NCI-H1436 (cell line): Measurements from ENCODE around the gene SEPTIN2.
"Not testable (repeated sequence)": the region's sequence is repeated elsewhere in the genome, so short reads cannot be mapped to it uniquely, and the experiment has no call there.

Experiments used
- DNase-seq: peaks from one replicate; lab custom pipeline; 2025; lab: John Stamatoyannopoulos, UW

SEPTIN2 gene

DNA sequence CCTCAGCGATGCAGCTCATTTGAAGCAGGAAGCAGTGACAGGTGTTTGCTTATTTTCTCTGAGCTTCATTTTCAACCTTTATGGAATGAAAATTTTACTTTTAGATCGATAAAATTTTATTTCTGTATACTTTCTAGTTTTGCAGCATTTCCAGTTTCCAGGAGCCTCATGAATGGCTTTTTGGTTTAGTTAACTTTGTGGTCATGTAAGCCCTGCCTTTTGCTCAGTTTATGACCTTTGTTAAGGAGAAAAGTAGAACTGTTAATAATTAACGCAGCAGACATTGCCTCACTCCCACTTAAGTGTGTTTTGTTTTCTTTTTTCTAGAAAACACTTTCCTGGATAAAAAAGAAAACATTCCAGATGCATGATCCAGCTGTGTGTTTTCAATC is 35.9 kb downstream of the SEPTIN2 start:
- DNase-seq, result no peak

DNA sequence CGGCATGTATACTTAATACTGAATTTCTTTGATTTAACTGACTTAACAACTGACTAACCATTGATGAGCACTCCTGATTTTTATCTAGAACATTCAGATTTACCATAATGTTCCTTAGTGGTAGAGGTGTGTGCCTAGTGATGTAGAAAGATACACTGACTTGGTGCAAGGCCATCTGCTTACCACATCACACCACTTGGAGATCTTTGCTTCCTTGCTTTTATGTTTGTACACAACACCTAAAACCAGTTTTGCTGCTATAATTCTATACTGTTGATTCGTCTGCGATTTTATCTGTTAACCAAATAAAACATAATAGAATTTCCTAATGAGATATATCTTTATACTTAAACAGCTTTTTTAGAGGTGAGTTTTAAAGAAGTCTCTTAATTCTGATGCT is 36.5 kb downstream of the SEPTIN2 start:
- DNase-seq, result no peak

DNA sequence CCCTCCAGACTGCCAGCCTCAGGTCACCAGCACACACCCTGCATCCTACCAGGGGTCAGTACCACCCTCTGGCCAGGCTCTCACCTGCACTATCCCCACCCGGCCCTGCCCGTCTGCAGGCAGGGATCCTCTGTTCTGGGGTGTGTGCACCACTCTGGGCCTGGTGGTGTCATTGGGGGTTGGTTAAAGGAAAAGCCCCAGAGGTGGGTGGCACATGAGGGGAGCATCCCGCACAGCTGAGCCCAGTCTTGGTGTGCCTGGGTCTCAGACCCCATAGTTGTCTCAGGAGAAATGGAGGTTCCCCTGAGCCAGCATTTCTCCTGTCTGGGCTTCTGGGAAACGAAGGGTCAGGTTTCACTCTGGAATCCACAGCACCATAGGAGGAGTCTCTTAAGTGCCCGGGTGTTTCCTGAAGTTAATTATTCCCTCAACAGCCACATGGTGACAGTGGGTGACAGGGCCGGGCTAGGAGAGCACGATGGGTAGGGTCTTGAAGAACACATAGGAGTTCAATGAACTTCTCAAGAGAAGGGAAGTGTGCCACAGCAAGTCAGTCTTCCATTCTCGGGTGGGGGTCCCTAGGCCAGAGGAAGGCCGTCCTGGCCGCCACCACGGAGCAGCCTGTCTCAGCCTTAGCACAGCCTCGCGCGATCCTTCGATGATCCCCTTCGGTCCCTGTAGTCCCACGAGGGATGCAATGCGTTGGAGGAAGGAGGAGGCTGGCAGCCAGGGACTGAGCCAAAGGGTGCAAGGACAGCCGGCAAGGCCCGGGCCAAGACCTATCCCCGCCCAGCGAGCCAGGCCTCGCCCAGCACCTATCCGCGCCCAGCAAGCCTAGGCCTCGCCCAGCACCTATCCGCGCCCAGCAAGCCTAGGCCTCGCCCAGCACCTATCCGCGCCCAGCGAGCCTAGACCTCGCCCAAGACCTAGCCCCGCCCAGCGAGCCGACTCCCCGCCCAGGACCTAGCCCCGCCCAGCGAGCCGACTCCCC is 39.2 kb downstream of the SEPTIN2 start:
- DNase-seq, result peak; percentile 75

DNA sequence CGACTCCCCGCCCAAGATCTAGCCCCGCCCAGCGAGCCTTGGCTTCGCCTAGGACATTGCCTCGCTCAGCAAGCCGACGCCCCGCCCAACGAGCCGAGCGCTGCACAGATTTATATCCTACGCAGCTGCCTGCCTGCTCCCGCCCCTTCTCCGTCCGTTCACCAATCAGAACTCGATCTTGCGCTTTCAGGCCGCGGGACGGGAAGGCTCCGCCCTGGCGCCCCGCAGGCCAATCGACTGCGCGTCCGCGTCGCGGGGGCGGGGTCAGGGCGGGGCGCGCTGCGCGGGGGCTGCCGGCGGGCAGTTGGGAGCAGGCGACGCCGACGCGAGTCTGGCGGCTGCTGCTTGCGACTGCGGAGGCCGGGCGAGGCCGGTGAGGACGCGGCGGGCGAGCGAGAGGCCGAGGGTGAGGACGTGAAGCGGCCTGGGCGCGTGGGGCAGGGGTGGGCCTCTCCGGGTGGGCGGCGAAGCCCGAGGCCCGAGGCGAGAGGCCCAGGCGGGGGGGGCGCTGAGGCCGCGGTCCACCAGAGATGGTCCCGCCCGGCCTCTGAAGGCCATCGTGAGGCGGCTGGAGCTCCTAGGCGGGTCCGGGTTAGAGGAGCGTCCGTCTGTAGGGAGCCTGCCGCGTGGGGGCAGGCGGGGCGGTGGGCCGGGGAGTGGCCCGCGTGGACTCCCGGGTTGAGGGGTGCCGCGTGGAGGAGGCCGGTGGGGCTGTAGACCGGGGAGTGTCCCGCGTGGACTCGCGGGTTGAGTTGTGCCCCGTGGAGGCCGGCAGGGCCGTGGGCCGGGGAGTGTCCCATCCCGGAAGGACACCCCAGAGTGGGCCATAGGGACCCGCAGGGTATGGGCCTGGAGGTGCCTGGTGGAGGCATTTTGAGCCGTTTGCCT is 40.5 kb downstream of the SEPTIN2 start, which contains the start of gene FARP2:
FARP2 (plus strand) TSS at position 303 of the 888 bp plus-strand sequence. CDS start 16,823 bp downstream, outside the sequence.
- DNase-seq, result peak; percentile 99

DNA sequence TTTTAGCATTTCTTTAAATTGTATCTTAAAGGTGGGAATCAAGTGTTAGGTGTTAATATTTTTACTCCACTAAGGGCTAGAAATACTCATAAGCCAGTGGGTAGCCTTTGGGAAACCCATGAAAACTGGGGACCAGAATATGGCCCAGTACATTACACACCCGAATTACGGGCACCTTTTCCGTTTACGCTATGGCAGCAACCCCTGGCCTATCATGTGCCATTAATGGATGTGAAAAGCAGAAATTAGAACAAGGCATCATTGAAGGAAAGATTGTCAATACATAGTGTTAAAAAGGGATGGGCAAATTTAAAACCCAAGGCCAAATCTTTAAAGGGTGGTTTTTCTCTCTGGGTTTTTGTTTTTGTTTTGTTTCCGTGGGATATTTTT is 41.1 kb downstream of the SEPTIN2 start:
- DNase-seq, result no peak

DNA sequence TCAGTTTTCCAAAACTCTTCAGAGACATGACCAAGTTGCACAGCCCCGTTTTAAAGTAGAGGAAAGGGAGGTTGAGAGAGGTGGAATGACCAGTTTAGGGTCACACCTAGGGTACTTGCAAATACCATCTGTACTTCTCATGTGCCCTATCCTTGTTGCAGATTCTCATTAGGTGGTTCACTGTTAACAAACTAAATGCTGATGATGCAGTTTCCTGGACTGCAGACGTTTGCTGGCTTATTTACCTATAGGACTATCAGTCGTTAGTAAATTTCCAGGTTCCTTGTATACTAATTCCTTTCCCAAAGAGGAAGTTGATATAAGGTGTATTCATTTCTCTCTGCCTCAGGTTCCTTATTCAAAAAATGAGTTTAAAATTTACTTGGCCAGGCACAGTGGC is 41.8 kb downstream of the SEPTIN2 start:
- DNase-seq, result no peak

DNA sequence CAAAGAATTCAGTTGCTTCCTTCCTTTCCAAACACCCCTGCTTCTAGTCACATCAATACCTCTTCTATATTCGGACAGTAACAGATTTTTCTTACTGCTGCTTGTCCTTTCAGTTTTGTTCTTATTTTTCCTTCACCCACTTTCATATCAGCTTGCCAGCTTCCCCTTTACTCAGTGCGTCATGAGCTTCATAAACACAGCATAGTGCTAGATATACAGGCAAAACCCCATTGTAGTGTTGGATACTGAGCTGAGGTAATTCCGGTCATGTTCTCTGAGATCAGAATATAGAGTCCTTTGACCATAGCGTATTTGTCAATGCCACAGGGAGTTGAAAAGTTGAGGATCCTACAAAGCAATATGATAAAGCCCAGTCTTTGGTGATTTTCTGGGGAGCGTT is 42.7 kb downstream of the SEPTIN2 start:
- DNase-seq, result no peak

DNA sequence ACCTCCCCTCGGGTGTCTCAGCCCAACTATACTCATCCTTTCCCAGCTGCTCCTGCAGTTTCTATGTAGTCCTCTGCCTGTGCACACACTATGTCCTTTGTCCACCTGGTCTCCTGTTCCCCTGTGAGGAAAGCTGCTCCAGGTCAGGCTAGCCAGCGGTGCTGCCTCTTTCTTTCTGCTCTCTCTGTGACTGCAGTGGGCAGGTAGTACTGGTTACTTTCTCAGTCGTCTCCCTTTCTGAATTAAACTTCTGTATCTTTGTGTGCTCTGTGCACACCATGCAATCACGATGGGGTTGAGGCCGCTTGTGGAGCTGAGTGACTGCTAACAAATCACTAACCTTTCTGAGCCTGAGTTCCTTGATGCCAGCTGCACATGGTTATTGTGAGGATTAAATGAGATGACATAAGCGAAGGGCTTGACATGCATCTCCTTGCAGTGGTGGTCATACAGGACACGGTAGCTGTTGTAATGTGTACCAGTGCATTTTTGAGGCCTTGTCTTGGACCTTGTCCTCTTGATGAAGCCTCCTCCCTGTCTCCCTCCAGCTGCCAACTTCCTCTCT is 43.8 kb downstream of the SEPTIN2 start:
- no peak for DNase-seq

DNA sequence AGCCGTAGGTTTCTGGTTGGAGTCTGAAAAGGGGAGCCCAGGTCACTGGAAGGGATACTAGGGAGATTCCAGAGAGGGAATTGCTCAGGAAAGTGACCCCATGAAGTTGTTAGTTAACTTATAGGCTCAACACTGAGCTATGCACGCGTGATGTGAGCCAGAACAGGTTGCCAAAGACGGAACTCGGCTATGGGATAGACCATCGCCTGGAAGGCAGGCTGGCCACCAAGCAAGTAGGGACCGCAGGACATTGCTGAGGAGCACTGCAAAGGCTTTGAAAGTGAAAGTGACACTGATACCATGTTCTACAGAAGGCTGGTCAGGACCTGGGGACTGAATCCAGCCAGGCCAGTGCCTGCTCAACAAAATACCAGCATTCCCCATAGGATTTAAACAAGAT is 47.7 kb downstream of the SEPTIN2 start:
- no peak for DNase-seq

DNA sequence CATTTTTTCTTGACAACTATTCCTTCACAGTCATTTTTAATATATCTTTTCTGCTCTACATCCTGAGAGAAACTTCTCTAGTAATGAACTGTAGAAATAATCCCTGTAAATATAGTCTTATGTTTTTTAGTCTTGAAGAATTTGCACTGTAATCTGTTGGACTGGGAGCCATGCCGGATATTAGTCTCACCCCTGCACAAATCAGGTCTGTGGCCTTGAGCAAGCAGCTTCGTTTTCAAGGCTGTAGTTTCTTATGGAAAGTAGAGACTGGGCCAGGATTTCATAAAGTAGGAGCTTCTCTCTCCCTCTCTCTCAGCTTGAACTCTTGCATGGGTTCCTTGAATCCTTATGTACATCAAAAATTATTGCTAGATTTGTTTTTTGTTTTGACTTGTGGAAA is 49.1 kb downstream of the SEPTIN2 start:
- DNase-seq, result no peak

DNA sequence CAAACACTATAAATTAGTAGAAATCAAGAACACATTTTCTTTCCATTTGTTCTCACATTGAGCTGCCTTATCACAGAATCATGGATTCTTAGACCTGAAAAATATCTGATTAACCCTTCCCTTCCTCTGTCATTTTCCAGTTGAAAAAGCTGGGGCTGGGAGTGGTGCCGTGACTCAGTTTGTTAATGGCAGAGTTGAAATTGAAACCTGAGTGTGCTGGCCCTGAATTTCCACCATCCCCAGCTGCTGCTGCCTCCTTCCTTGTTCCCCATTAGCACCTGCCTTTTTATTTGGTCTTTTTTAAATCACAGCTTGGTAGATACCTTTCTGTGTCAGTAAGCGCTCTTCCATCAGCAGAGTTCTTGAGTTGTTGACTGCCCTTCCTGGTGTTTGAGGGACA is 51.0 kb downstream of the SEPTIN2 start:
- DNase-seq, result no peak

DNA sequence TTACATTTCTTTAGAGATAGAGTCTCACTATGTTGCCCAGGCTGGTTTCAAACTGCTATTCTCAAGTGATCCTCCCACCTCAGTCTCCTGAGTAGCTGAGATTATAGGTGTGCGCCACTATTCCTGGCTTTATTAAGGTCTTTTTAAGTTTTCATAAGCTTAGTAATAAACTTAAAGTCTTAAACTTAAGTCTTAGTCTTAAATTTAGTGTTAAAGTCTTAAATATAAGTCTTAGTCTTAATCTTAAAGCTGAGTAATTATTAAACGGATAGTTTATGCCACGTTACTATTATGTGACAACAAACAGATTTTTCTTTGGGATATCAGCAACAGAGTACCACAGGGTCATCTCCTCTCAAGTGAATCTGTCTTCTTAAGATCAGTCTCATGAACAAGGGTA is 52.9 kb downstream of the SEPTIN2 start:
- DNase-seq, result no peak

DNA sequence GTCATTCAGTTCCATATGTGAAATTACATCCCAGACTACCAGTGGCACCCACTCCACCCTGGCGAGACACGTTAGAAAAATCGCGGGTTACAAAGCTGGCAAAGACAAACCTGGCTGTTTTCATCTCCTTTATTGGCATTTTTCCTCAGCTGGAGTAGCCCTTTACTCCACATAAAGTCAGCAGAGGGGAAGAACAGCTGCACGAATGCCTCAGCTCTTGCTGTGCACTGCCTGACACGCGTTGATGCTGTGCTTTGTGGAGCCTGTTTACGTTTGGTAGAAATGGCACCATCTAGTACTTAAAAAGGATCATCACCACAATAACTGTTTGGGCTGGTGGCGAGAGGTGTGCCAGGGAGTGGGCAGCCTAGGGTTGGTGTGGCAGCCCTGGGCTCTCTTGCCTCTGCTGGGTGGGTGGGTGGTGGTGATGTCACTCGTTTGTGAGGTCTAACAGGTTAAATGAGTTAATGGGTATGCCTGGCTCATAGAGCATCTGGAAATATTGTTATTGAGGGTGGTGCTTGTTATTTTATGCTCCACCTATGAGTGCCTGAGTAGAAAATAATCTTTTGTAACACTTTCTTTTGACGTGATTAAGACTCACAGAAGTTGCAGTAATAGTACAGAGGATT is 56.8 kb downstream of the SEPTIN2 start:
- DNase-seq, result no peak

DNA sequence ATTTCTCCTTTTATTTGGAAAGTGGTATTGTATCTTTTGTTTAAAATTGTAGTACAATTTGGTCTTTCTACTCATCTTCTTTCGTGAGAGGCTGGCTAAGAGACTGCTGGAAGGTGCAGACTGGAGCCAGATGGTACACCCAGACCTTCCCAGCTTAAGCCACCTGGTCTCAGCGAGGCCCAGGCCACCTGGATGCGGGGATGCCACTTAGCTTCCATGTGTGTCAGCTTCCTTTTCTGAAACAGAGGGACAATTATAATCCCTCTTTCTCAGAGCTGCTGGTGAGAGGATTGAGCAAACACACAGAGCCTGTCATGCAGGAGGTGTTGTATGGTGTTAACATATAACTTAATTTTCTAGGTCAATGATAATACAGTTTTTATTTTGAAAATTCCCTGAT is 57.7 kb downstream of the SEPTIN2 start:
- no peak for DNase-seq

DNA sequence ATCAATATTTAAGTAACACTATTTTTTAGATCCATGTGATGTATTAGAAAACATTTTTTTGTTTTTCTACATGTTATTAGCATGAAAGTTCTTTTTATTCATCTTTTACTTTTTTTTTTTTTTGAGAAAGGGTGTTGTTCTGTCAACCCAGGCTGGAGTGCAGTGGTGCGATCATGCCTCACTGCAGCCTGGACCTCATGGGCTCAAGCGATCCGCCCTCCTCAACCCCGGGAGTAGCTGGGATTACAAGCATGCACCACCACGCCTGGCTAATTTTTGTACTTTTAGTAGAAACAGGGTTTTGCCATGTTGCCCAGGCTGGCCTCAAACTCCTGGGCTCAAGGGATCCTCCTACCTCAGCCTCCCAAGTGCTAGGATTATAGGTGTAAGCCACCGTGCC is 58.2 kb downstream of the SEPTIN2 start:
- not testable (repeated sequence) for DNase-seq

DNA sequence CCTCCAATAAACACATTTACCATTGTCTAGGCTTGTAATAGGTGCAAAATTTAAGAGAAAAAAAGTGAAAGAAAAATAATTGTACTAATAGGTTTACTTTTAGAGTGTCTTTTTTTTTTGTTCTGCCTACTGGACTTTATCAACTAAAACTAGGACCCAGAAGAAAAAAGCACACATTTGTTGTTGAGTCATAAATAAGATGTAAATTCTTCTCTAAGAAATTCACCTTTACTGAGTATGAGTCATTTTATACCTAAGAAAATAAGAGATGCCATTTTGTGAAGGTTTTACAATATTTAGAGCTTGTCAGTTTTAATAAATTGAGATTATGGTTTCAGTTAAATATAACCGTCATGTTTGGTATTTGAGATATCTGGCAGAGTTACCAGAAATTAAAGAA is 59.6 kb downstream of the SEPTIN2 start:
- no peak for DNase-seq

DNA sequence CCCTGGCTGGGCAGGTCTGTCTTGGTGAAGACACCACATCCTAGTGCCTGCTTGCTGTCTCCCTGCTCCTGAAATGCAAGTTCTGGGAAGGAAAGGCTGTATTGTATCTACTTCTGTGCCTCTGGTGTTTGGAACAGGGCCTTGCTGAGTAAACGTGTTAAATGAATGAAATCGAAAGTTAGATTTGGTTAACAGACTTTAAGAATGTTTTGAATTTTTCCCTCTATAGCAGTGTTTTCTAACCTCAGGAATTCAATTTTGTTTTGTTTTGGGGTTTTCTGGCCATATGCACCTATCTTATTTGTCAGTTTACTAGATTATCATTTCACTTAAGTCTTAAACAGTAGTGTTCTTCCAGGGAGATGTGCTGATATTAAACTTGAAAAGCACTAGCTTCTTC is 61.1 kb downstream of the SEPTIN2 start:
- no peak for DNase-seq

DNA sequence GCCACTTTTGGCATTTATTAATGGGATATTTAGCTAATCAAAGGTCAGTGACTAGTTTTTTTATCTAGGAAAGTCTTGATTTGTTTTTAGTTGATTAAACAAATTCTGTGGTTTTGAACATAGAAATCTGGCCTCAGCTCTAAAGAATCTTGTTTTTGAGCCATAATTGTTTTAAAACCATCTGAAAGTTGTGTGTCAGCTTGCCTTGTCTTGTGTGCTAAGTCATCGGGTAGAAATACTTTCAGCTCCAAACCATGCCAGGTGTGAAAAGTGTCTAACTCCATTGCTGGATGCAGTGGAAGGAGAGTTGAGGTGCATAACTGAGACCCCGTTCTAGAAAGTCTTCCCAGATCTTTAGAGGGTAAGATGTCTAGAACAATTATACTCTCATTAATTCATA is 63.1 kb downstream of the SEPTIN2 start:
- DNase-seq, result no peak

DNA sequence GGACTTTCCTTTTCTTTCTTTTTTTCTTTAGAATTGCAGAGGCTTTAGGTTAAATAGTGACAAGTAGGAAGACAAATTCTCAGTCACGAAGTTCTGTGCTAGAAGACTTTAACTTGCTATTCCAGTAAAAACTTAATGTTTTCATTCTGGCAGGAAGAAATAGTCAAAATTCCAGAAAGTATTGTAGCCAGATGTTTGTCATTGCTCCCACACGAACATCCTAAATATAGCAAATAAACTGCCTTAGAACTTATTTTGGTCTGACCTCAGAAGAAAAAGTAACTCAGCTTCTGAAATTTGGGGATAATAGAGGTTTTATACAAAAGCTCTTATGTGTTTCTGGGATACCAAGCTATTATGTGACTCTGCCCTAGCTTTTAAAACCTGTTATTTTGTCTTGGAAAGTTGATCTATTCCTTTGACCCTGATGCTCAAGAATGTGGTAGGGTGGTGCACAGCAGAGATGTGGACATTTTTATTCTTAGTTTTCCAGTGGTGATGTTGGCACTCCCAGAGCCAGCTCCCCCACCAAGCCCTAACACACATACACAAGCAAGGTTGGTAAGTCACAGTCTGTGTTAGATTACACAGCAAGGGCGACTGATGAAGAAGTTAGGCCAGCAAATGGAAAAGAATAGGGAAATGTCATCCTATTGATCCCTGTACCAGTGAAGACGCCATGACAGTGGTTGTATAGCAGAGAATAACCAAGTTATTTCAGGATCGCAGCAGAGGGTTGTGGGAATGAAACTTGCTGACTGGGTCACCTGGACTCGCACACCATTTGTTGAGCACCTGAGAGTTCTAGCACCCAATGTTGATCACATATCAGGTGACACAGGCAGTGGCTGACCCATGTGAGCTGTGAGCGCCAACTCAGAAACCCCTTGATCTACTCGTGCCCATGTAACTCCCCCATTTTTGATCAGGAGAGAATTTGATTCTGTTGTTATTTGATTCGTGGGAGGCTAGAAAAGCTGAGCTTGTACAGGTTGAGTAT is 64.1 kb downstream of the SEPTIN2 start:
- DNase-seq, result no peak

DNA sequence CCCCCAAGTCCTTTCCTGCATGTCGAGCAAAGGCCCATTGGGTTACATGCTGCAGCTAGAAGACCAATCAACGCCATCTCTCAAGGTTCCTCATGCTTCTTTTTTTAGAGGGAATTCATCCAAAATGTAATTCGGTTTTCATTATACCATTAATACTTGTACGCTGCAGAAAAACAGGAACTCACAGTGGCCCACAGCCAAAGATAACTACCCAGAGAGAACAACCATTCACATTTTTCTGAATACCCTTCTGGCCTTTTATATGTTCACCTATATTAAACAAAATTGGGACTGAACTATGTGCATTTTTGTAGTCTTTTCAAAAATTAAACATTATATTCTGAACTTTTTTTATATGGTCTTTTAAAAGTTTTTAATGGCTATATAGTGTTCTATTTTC is 66.1 kb downstream of the SEPTIN2 start:
- DNase-seq, result no peak

DNA sequence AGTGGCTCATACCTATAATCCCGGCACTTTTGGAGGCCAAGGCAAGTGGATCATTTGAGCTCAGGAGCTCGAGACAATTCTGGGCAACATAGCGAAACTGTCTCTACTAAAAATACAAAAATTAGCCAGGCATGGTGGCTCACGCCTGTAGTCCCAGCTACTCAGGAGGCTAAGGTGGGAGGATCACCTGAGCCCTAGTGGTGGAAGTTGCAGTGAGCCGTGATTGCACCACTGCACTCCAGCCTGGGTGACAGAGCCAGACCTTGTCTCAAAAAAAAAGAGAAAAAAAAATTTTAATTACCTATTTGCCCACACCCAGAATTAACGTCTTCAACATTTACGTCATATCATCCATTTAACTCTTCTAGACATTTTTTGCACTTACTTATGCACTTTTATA is 69.7 kb downstream of the SEPTIN2 start:
- not testable (repeated sequence) for DNase-seq
